NB4 (cell line): ENCODE results near the gene ZBTB20.

Source experiments
- DNase-seq: peaks from one replicate; pipeline ENCODE4 v3.0.0; 2010; ENCODE audit warnings: low read depth
- H3K4me3 ChIP-seq: one replicate; pipeline ENCODE4 v1.5.1; 2011; ENCODE audit warnings: mild to moderate bottlenecking, low read depth, low read length, moderate library complexity
- MYC ChIP-seq: IDR thresholded peaks from 2 replicates; pipeline ENCODE4 v1.6.1; 2011; ENCODE audit warnings: low read depth, low read length
- POLR2A ChIP-seq: IDR thresholded peaks from 2 replicates; pipeline ENCODE4 v1.6.1; 2011; ENCODE audit warnings: mild to moderate bottlenecking; ENCODE audit not compliant: insufficient read length; ENCODE audit errors: extremely low read depth
- TF ChIP-seq, protein P1 (sequence below): IDR thresholded peaks from one replicate; pipeline ENCODE4 v1.5.1; 2012; ENCODE audit warnings: low read depth, low read length
- TF ChIP-seq, protein P2 (sequence below): IDR thresholded peaks from 2 replicates; pipeline ENCODE4 v1.6.1; 2011; ENCODE audit warnings: low read depth, low read length

Gene ZBTB20

DNA sequence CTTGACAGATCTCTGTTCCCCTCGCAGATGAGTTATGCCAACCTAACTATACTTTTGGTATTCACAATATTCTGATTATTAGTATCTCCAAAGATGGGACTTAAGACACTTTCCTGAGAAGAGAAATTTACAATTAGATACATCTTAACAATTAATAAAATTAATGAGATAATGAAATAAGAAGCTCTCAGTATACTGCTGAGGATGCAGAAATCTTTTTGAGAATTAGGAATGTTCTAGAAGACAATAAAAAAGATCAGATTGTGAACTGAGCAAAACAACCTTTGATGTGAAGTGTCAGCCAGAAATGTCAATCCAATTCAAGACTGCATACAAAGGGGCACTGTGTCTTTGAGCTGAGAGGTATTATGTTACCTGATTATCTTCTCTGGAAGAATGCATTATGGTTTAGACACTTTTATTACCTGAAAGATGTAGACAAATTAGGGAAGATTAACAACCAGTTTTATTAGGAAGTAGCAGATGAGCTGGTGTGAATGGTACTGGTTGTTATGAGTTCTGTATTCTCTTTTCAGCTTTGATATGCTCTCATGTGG is 590.4 kb downstream of the ZBTB20 start:
- TF ChIP-seq, protein P1, sequence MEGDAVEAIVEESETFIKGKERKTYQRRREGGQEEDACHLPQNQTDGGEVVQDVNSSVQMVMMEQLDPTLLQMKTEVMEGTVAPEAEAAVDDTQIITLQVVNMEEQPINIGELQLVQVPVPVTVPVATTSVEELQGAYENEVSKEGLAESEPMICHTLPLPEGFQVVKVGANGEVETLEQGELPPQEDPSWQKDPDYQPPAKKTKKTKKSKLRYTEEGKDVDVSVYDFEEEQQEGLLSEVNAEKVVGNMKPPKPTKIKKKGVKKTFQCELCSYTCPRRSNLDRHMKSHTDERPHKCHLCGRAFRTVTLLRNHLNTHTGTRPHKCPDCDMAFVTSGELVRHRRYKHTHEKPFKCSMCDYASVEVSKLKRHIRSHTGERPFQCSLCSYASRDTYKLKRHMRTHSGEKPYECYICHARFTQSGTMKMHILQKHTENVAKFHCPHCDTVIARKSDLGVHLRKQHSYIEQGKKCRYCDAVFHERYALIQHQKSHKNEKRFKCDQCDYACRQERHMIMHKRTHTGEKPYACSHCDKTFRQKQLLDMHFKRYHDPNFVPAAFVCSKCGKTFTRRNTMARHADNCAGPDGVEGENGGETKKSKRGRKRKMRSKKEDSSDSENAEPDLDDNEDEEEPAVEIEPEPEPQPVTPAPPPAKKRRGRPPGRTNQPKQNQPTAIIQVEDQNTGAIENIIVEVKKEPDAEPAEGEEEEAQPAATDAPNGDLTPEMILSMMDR: no peak
- TF ChIP-seq, protein P2, sequence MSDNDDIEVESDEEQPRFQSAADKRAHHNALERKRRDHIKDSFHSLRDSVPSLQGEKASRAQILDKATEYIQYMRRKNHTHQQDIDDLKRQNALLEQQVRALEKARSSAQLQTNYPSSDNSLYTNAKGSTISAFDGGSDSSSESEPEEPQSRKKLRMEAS: no peak
- no peak for TF ChIP-seq POLR2A
- no peak for TF ChIP-seq MYC
- H3K4me3 ChIP-seq: no peak overlapping the region
- no peak for DNase-seq

DNA sequence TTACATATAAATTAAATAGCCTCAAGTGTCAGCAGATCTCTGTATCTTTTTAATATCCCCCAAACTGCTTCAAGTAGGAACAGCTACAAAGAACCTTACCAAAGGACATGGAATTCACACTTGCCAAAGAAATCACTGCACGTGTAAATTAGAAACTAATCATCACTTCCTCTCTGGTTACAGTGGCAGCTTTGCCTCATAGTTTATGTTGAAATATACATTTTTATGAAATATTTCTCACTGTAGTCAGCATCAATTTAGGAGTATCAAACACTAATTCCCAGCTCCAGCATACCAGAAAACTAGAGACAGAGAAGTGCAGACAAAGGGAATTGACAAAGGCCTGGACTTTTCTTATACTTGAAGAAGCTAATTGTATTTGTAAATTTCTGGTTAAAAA is 592.4 kb downstream of the ZBTB20 start:
- TF ChIP-seq POLR2A (no peak), MYC (no peak)
- TF ChIP-seq, protein P1: no peak
- TF ChIP-seq, protein P2: no peak
- DNase-seq: no peak
- no peak overlapping the region for H3K4me3 ChIP-seq

DNA sequence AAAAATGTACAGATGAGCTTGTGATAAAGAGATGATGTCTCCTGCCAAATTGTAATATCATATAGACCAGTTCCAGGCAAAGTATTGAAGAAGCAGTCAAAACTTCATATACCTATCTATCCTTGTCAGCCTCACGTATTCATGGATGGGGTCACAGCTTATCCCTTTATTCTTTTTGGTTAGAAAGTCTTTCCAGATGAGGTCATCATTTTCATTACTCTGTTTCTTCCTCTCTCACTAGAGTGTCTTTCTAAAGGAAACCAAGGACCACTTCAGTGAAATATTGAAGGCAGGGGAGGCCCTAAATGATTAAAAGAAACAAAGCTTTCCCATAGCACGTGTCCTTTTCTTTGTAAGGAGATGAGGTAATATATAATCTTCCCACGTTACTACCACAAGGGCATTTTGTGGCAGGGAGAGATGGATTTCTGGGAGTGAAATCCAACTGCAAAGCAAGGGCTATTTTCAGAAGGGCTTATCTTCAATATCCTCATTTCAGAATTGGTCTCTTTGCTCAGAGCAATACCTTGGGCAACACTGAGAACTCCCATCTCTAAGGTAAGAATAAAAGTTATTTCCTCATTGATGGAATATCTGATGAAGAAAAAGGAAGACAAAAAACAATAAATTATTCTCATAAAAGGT is 593.0 kb downstream of the ZBTB20 start:
- H3K4me3 ChIP-seq: no peak overlapping the region
- DNase-seq: no peak
- TF ChIP-seq POLR2A (no peak), MYC (no peak)
- TF ChIP-seq, protein P2: no peak
- TF ChIP-seq, protein P1: no peak

DNA sequence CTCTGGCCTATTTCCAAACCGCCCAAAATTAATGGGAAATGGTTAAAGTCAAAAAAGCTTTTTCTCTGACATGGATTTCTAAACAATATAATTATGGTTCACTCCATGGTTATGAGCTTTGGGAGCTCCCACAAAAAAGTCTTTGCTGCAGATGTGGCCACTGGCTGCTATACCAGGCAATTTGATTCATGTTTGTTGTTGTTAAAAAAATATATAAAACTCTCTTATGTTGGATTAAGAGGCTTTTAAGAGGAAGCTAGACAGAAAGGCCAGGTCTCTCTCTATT is 594.6 kb downstream of the ZBTB20 start:
- H3K4me3 ChIP-seq: no peak overlapping the region
- TF ChIP-seq MYC (no peak), POLR2A (no peak)
- TF ChIP-seq, protein P2: no peak
- TF ChIP-seq, protein P1: no peak

DNA sequence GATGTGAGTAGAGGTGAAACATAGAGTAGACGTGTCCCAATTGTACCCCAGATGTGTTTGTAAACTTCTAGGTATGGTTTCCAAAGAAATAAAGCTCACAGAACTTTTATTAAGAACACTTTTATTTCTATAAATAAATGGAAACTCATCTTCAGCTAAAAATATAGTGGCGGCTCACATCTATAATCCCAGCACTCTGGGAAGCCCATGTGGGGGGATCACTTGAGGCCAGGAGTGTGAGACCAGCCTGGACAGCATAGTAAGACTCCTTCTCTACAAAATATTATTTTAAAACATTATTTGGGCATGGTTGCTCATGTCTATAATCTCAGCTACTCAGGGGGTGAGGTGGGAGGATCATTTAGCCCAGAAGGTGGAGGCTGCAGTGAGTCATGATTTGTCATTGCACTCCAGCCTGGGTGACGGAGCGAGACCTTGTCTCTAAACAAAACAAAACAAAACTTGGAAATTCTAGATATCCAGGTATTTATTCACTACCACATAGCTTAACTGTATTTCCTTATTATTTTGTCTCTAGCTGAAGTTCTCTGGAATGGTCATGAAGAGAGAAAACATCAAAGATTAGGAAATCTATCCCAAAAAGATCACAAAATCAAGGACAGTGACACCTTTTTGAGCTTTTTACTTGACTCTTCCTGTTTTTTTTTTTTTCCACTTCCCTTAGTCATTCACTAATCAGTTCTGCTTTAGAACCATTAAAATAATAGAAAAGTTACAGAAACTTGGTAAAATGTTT is 595.1 kb downstream of the ZBTB20 start:
- DNase-seq: no peak
- H3K4me3 ChIP-seq: no peak overlapping the region
- TF ChIP-seq, protein P1: no peak
- TF ChIP-seq, protein P2: no peak
- TF ChIP-seq MYC (no peak), POLR2A (no peak)

More for the DNA sequence above, 594.6 kb downstream of the ZBTB20 start:
- no peak for DNase-seq
